HAP-1 (cell line): ENCODE data around the gene MYO18B.

Experiments used
- DNase-seq, 2 experiments: peaks; one replicate each; pipeline ENCODE4 v3.0.0-alpha.2; 2016 to 2020; ENCODE audit warnings: low spot score in 2 of 2
- H3K27me3 ChIP-seq: fragments of 250-450 bp; sonication (Bioruptor Pico); 2 replicates; pipeline ENCODE4 v1.5.1; 2020; ENCODE audit warnings: low read depth, mild to moderate bottlenecking, moderate library complexity
- H3K36me3 ChIP-seq: fragments of 250-450 bp; sonication (Bioruptor Pico); replicated peaks from 2 replicates; pipeline ENCODE4 v1.5.1; 2020; ENCODE audit warnings: mild to moderate bottlenecking
- H3K4me1 ChIP-seq: fragments of 250-450 bp; sonication (Bioruptor Pico); 2 replicates; pipeline ENCODE4 v1.5.1; 2020; ENCODE audit warnings: mild to moderate bottlenecking
- H3K4me3 ChIP-seq: fragments of 250-450 bp; sonication (Bioruptor Pico); 2 replicates; pipeline ENCODE4 v1.5.1; 2020; ENCODE audit warnings: mild to moderate bottlenecking, moderate library complexity
- H3K9me3 ChIP-seq: fragments of 250-450 bp; sonication (Bioruptor Pico); 2 replicates; pipeline ENCODE4 v1.5.1; 2020; ENCODE audit warnings: mild to moderate bottlenecking, moderate library complexity
- in situ Hi-C: fragments of 300-500 bp; cut with MboI; formaldehyde crosslinking; loops from 3 replicates; pipeline ENCODE4 v1.14.3; 2020; ENCODE audit warnings: low sequenced_read_pairs, inconsistent platforms, mixed read lengths

Gene MYO18B

GRCh38 chr22:25762147-25762546 is 20.2 kb downstream of the MYO18B start:
- Histone ChIP-seq H3K27me3 (no peaks in the 10 kb centered on the region), H3K4me3 (no peak overlapping the region), H3K4me1 (no peaks in the 10 kb centered on the region), H3K9me3 (peaks cover 4% of the 10 kb centered on the region; the same call in 1 of the 2 replicates), H3K36me3 (no peaks in the 10 kb centered on the region)
- no peak for DNase-seq
- in situ Hi-C loops = loop anchor here (25.0 kb wide), 1 partner anchor 525 kb away; no protein-coding TSS in a partner anchor

- Histone ChIP-seq H3K36me3 (no peaks in the 10 kb centered on the region), H3K9me3 (peaks cover 4% of the 10 kb centered on the region; the same call in 1 of the 2 replicates), H3K27me3 (no peaks in the 10 kb centered on the region), H3K4me1 (no peaks in the 10 kb centered on the region), H3K4me3 (no peak overlapping the region)
- DNase-seq = no peak
- in situ Hi-C loops = loop anchor here (25.0 kb wide), 1 partner anchor 526 kb away; no protein-coding TSS in a partner anchor
These were observed 21.3 kb downstream of the MYO18B start for GRCh38 chr22:25763239-25763777.

GRCh38 chr22:25764270-25765015 is 22.5 kb downstream of the MYO18B start:
- Histone ChIP-seq H3K9me3 (peaks cover 4% of the 10 kb centered on the region; the same call in 1 of the 2 replicates), H3K4me3 (no peak overlapping the region), H3K36me3 (no peaks in the 10 kb centered on the region), H3K4me1 (no peaks in the 10 kb centered on the region), H3K27me3 (no peaks in the 10 kb centered on the region)
- in situ Hi-C loops = loop anchor here (25.0 kb wide), 1 partner anchor 527 kb away; no protein-coding TSS in a partner anchor
- peak in 1 of 2 experiments; percentile 22 for DNase-seq

GRCh38 chr22:25765016-25765367 is 23.0 kb downstream of the MYO18B start:
- Histone ChIP-seq H3K4me3 (no peak overlapping the region), H3K36me3 (no peaks in the 10 kb centered on the region), H3K27me3 (no peaks in the 10 kb centered on the region), H3K9me3 (peaks cover 4% of the 10 kb centered on the region; the same call in 1 of the 2 replicates), H3K4me1 (no peaks in the 10 kb centered on the region)
- no peak for DNase-seq
- in situ Hi-C loops = loop anchor here (25.0 kb wide), 1 partner anchor 528 kb away; no protein-coding TSS in a partner anchor

GRCh38 chr22:25765801-25766200 is 23.8 kb downstream of the MYO18B start:
- no peaks in the 10 kb centered on the region for H3K4me1 ChIP-seq
- no peaks in the 10 kb centered on the region for H3K36me3 ChIP-seq
- H3K4me3 ChIP-seq = no peak overlapping the region
- in situ Hi-C loops = loop anchor here (25.0 kb wide), 1 partner anchor 528 kb away; no protein-coding TSS in a partner anchor
- peaks cover 4% of the 10 kb centered on the region; the same call in 1 of the 2 replicates for H3K9me3 ChIP-seq
- no peak for DNase-seq
- no peaks in the 10 kb centered on the region for H3K27me3 ChIP-seq

GRCh38 chr22:25766418-25766817 is 24.4 kb downstream of the MYO18B start:
- no peaks in the 10 kb centered on the region for H3K36me3 ChIP-seq
- H3K4me1 ChIP-seq = no peaks in the 10 kb centered on the region
- H3K4me3 ChIP-seq = no peak overlapping the region
- no peaks in the 10 kb centered on the region for H3K27me3 ChIP-seq
- in situ Hi-C loops = loop anchor here (25.0 kb wide), 1 partner anchor 529 kb away; no protein-coding TSS in a partner anchor
- DNase-seq = no peak
- peaks cover 4% of the 10 kb centered on the region; the same call in 1 of the 2 replicates for H3K9me3 ChIP-seq

DNA sequence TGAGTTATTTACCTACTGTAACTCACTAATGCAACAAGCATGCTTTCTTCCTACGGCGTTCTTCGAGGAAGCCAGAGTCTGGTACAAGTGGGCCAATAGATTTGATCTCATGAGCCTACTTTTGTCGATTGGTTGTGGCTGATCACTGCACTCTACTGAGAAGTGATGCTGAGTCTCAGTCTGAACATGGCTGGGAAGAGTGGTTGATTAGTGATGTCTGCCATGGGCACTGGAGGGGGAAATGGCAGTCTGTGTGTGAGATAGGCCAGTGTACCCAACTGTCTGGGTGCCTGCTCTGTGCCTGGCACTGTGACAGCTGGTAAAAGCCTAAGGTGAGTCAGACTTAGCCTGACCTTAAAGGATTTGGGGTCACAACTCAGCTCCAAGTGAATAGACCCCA is 28.3 kb downstream of the MYO18B start:
- DNase-seq = no peak
- Histone ChIP-seq H3K9me3 (peaks cover 4% of the 10 kb centered on the region; the same call in 1 of the 2 replicates), H3K27me3 (no peaks in the 10 kb centered on the region), H3K4me1 (no peaks in the 10 kb centered on the region), H3K36me3 (no peaks in the 10 kb centered on the region), H3K4me3 (no peak overlapping the region)
- in situ Hi-C loops = loop anchor here (5.0 to 25.0 kb wide), 2 partner anchors 308 to 533 kb away; no protein-coding TSS in a partner anchor

GRCh38 chr22:25772288-25772687 is 30.3 kb downstream of the MYO18B start:
- in situ Hi-C loops = loop anchor here (5.0 to 25.0 kb wide), 2 partner anchors 310 to 535 kb away; no protein-coding TSS in a partner anchor

GRCh38 chr22:25774575-25775026 is 32.6 kb downstream of the MYO18B start:
- H3K36me3 ChIP-seq = no peaks in the 10 kb centered on the region
- H3K4me3 ChIP-seq = no peak overlapping the region
- no peaks in the 10 kb centered on the region for H3K9me3 ChIP-seq
- in situ Hi-C loops = loop anchor here (5.0 to 25.0 kb wide), 3 partner anchors 312 to 563 kb away; no protein-coding TSS in a partner anchor
- H3K4me1 ChIP-seq = no peaks in the 10 kb centered on the region
- H3K27me3 ChIP-seq = no peaks in the 10 kb centered on the region
- DNase-seq = peak in 1 of 2 experiments; percentile 63

More at GRCh38 chr22:25772288-25772687, 30.3 kb downstream of the MYO18B start:
- no peaks in the 10 kb centered on the region for H3K4me1 ChIP-seq
- no peak for DNase-seq
- no peaks in the 10 kb centered on the region for H3K9me3 ChIP-seq
- no peak overlapping the region for H3K4me3 ChIP-seq
- H3K27me3 ChIP-seq = no peaks in the 10 kb centered on the region
- no peaks in the 10 kb centered on the region for H3K36me3 ChIP-seq

DNA sequence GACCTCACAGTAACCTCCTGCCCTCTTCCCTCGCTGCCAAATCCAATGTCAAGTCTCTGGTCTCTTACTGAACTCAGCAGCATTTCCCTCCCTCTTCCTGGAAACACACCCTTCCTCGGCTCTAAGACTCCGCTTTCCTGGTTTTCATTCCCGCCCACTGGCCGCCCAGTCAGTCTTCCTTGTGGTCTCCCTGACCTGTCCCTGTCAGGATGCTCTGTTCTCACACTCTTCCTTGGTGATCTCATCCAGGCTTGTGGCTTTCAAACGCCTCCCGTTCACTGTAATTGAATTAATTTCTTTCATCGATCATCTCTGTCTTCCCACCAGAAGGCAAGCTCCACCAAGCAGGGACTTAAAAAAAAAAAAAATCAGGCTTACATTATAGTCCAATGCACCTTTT is 33.5 kb downstream of the MYO18B start:
- H3K36me3 ChIP-seq = no peaks in the 10 kb centered on the region
- in situ Hi-C loops = loop anchor here (25.0 kb wide), 1 partner anchor 562 kb away; no protein-coding TSS in a partner anchor
- peak in 1 of 2 experiments; percentile 44 for DNase-seq

GRCh38 chr22:25777411-25777810 is 35.4 kb downstream of the MYO18B start:
- Histone ChIP-seq H3K27me3 (no peaks in the 10 kb centered on the region), H3K36me3 (no peaks in the 10 kb centered on the region), H3K9me3 (no peaks in the 10 kb centered on the region), H3K4me3 (no peak overlapping the region), H3K4me1 (peaks cover 5% of the 10 kb centered on the region)
- in situ Hi-C loops = loop anchor here (25.0 kb wide), 1 partner anchor 560 kb away; no protein-coding TSS in a partner anchor
- DNase-seq = no peak

More for the DNA sequence above, 33.5 kb downstream of the MYO18B start:
- H3K27me3 ChIP-seq = no peaks in the 10 kb centered on the region
- H3K4me3 ChIP-seq = no peak overlapping the region
- no peaks in the 10 kb centered on the region for H3K4me1 ChIP-seq
- H3K9me3 ChIP-seq = no peaks in the 10 kb centered on the region

DNA sequence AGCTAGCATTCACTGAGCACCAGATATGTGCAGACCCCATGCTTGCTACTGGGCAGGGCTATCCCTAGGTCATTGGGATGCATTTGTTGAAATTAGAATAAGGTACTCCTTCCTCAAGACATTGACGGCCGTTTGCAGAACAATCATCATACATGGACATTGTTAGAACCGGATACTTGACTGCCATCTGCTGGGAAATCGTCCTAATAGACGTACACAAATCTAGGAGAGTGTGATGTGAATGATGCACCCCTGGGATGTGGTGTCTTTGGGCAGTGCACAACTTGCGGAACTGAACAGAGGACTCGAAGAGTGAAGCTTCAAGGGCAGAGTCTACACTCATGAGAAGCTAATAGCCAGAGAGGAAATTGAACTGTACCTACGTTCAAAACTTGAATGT is 35.9 kb downstream of the MYO18B start:
- in situ Hi-C loops = loop anchor here (25.0 kb wide), 1 partner anchor 559 kb away; no protein-coding TSS in a partner anchor
- no peaks in the 10 kb centered on the region for H3K36me3 ChIP-seq

DNA sequence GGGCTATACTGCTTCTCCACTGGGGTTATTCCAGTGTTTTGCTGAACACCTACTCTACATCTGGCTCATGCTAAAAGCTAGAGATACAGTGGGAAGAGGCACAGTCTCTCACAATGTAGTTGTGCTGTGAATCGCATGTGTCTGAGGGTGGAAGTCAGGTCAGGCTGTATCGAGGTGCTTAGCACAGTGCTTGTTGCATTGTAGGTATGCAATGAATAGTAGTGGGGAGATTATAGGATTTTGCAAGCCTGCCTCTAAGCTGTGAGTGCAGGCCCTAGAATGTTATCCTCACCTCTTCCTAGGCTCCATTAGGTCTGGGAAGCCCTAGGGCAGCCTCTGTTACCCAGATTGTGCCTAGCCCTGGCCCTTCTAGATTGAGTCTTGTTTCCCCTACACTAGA is 37.4 kb downstream of the MYO18B start:
- Histone ChIP-seq H3K27me3 (no peaks in the 10 kb centered on the region), H3K36me3 (no peaks in the 10 kb centered on the region), H3K9me3 (no peaks in the 10 kb centered on the region), H3K4me1 (peaks cover 5% of the 10 kb centered on the region), H3K4me3 (no peak overlapping the region)
- in situ Hi-C loops = loop anchor here (25.0 kb wide), 1 partner anchor 558 kb away; no protein-coding TSS in a partner anchor
- DNase-seq = no peak

More for the DNA sequence above, 35.9 kb downstream of the MYO18B start:
- peak in 1 of 2 experiments; percentile 51 for DNase-seq
- no peaks in the 10 kb centered on the region for H3K27me3 ChIP-seq
- no peaks in the 10 kb centered on the region for H3K9me3 ChIP-seq
- peaks cover 5% of the 10 kb centered on the region for H3K4me1 ChIP-seq
- no peak overlapping the region for H3K4me3 ChIP-seq
